Tibial artery (tissue), 4 donors: ENCODE measurements around the gene MS4A10.

Source experiments
- DNase-seq, 2 donors: peaks; one replicate each; pipeline ENCODE4 v3.0.0-alpha.2; 2019
- H3K27ac ChIP-seq, 2 donors: fragments of 200-600 bp; sonication (generic) in 1 of 2; 1 replicate in 1 of 2; 2 replicates in 1 of 2; pipeline ENCODE4 v1.5.1; 2018 to 2019; ENCODE audit warnings: mild to moderate bottlenecking in 1 of 2
- H3K27me3 ChIP-seq, 2 donors: fragments of 200-600 bp; sonication (generic) in 1 of 2; one replicate each; pipeline versions ENCODE4 v1.5.1 to v1.6.0; 2016 to 2019
- H3K36me3 ChIP-seq, 3 donors: fragments of 200-600 bp; sonication (generic) in 2 of 3; one replicate each; pipeline ENCODE4 v1.5.1; 2016 to 2019; ENCODE audit warnings: mild to moderate bottlenecking in 2 of 3
- H3K4me1 ChIP-seq, 4 donors: fragments of 200-600 bp; sonication (generic) in 2 of 4; 1 replicate in 3 of 4; 2 replicates in 1 of 4; pipeline ENCODE4 v1.5.1; 2016 to 2019
- H3K4me3 ChIP-seq, 2 donors: fragments of 200-600 bp; sonication (generic) in 1 of 2; 1 replicate in 1 of 2; 2 replicates in 1 of 2; pipeline ENCODE4 v1.5.1; 2018 to 2019; ENCODE audit warnings: mild to moderate bottlenecking in 2 of 2
- H3K9me3 ChIP-seq, 3 donors: fragments of 200-600 bp; sonication (generic) in 1 of 3; one replicate each; pipeline ENCODE4 v1.5.1; 2016 to 2019
- intact Hi-C: fragments of 100-400 bp; cut with DNase I; formaldehyde crosslinking; loops from one replicate; pipeline ENCODE4 v1.15.0; 2023; ENCODE audit warnings: low total_unique reads
- TF ChIP-seq, protein P1 (sequence below), 2 experiments: fragments of 200-600 bp in 1 of 2; fragments of 450-650 bp in 1 of 2; IDR thresholded peaks; one replicate each; pipeline ENCODE4 v1.5.1; 2017 to 2019; ENCODE audit warnings: antibody characterized with exemption in 2 of 2, mild to moderate bottlenecking in 1 of 2, moderate library complexity in 1 of 2

The MS4A10 gene

DNA sequence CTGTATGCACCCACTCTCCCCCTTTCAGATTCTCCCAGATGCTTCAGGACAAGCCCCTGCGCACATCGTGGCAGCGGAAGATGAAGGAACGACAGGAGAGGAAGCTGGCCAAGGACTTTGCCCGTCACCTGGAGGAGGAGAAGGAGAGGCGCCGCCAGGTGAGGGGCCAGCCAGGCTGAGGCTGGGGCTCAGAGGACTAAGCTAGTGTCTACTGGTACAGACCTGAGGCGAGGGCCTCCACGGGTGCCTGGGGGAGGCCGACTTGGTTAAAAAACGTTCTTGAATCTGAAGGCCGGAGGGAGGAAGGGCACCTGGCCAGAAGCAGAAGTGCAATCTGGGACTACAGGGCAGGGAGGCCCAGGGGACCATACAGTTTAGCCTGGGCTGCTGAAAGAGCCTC, 62.8 kb downstream of the MS4A10 start:
- DNase-seq, result no peak
- Histone ChIP-seq H3K9me3 (no peaks in the 10 kb centered on the region), H3K36me3 (peaks cover 14 to 72% (median 56%) of the 10 kb centered on the region in 3 donors), H3K27ac (no peak overlapping the region), H3K4me3 (no peak overlapping the region), H3K27me3 (no peaks in the 10 kb centered on the region), H3K4me1 (peaks cover 0 to 23% (median 17%) of the 10 kb centered on the region in 4 donors)
- intact Hi-C loops, result no loop called here
- TF ChIP-seq, protein P1, sequence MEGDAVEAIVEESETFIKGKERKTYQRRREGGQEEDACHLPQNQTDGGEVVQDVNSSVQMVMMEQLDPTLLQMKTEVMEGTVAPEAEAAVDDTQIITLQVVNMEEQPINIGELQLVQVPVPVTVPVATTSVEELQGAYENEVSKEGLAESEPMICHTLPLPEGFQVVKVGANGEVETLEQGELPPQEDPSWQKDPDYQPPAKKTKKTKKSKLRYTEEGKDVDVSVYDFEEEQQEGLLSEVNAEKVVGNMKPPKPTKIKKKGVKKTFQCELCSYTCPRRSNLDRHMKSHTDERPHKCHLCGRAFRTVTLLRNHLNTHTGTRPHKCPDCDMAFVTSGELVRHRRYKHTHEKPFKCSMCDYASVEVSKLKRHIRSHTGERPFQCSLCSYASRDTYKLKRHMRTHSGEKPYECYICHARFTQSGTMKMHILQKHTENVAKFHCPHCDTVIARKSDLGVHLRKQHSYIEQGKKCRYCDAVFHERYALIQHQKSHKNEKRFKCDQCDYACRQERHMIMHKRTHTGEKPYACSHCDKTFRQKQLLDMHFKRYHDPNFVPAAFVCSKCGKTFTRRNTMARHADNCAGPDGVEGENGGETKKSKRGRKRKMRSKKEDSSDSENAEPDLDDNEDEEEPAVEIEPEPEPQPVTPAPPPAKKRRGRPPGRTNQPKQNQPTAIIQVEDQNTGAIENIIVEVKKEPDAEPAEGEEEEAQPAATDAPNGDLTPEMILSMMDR (IDR thresholded peaks at IDR 0.05), result no peak

DNA sequence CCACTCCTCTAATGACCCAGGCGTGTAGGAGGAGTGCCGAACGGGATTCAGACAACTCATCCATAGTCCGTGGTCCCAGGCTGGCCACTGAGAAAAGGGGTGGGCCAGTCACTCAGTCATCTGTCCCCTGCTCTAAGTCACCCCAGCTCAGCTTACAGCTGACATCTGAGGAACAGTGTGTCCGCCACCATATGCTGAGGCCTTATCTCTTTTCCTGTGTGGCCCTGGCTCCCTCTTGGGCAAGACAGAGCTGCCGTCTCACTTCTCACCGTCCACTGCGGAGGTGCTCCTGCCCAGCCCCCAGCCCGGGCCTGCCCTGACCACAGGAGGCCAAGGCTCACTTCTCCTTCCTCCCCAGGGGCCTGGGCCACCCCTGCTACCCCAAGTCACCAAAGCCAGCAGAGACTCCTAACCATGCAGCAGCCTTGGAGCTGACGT, 63.6 kb downstream of the MS4A10 start:
- TF ChIP-seq, protein P1 (IDR thresholded peaks at IDR 0.05), result no peak
- H3K36me3 ChIP-seq, result peaks cover 14 to 79% (median 56%) of the 10 kb centered on the region in 3 donors

DNA sequence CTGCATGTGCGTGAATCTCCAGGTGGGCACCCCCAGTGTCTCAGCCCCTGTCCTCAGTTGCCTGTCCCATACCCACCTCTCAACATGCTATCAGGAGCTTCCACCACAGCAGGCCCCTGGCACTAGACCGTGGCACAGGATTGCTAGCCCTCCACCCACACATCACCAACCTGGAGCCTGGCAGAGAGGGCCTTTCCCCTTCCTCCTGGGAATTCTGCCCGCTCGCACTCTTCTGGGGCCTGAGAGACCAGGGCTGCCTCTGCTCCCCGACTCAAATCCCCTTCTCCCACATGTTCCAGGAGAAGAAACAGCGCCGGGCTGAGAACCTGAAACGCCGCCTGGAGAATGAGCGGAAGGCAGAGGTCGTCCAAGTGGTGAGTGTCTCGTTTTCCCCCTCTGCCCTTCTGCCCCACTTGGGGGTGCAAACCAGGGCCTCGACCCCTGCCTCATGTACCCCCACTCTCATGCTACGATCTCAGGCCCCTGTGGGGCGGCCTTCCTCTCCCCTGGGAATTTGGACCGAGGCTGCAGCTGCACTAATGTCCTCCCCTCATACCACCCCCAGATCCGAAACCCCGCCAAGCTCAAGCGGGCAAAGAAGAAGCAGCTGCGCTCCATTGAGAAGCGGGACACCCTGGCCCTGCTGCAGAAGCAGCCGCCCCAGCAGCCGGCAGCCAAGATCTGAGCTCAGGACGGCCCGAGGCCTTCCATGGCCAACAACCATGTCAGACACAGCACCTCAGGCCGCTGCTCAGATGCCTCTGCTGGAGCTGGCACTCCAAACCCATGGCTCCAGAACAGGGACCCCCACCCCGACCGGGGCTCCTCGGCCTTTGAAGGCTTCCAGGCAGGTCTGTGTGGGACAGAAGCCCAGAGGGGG, 64.7 kb downstream of the MS4A10 start:
- Histone ChIP-seq H3K27me3 (no peaks in the 10 kb centered on the region), H3K27ac (no peak overlapping the region), H3K9me3 (no peaks in the 10 kb centered on the region), H3K36me3 (peaks cover 14 to 74% (median 56%) of the 10 kb centered on the region in 3 donors), H3K4me1 (peaks cover 0 to 3% (median 0%) of the 10 kb centered on the region in 4 donors), H3K4me3 (no peak overlapping the region)
- intact Hi-C loops, result no loop called here
- DNase-seq, result no peak
- TF ChIP-seq, protein P1 (IDR thresholded peaks at IDR 0.05), result no peak

More for the DNA sequence above, 63.6 kb downstream of the MS4A10 start:
- peaks cover 0 to 14% (median 9%) of the 10 kb centered on the region in 4 donors for H3K4me1 ChIP-seq
- H3K4me3 ChIP-seq, result no peak overlapping the region
- no peaks in the 10 kb centered on the region for H3K9me3 ChIP-seq
- no peak overlapping the region for H3K27ac ChIP-seq
- intact Hi-C loops, result no loop called here
- no peak for DNase-seq
- no peaks in the 10 kb centered on the region for H3K27me3 ChIP-seq
